Right forelimb (tissue), 1 donor: ENCODE data around the gene TMEM109.

Source experiments
- DNase-seq: peaks from one replicate; pipeline ENCODE4 v3.0.0-alpha.2; 2018

The TMEM109 gene

GRCh38 chr11:60912223-60912850 lies 1.6 kb upstream of the TMEM109 start:
- no peak for DNase-seq

GRCh38 chr11:60912851-60913528 lies 968 bp upstream of the TMEM109 start:
- no peak for DNase-seq

- peak; percentile 77 for DNase-seq
These were observed 782 bp downstream of the TMEM109 start for GRCh38 chr11:60914633-60915247.

GRCh38 chr11:60915248-60915914 lies 1.4 kb downstream of the TMEM109 start:
- no peak for DNase-seq

GRCh38 chr11:60916669-60917206 lies 2.8 kb downstream of the TMEM109 start:
- DNase-seq: no peak

GRCh38 chr11:60917267-60917666 lies 3.3 kb downstream of the TMEM109 start:
- DNase-seq: no peak

GRCh38 chr11:60918251-60918938 lies 4.4 kb downstream of the TMEM109 start:
- DNase-seq: no peak

GRCh38 chr11:60918939-60919265 lies 4.9 kb downstream of the TMEM109 start:
- no peak for DNase-seq

GRCh38 chr11:60919320-60919719 lies 5.4 kb downstream of the TMEM109 start:
- DNase-seq: no peak

- DNase-seq: no peak
These were observed 6.0 kb downstream of the TMEM109 start for GRCh38 chr11:60919956-60920355.

GRCh38 chr11:60921259-60921658 lies 7.3 kb downstream of the TMEM109 start:
- DNase-seq: no peak

- DNase-seq: no peak
These were observed 7.9 kb downstream of the TMEM109 start for GRCh38 chr11:60921777-60922335.

- DNase-seq: no peak
These were observed 8.9 kb downstream of the TMEM109 start for GRCh38 chr11:60922906-60923305.

GRCh38 chr11:60923326-60923725 lies 9.4 kb downstream of the TMEM109 start:
- DNase-seq: no peak

GRCh38 chr11:60923800-60924109 lies 9.8 kb downstream of the TMEM109 start:
- no peak for DNase-seq

- DNase-seq: peak; percentile 81
These were observed 10.3 kb downstream of the TMEM109 start, which contains the start of gene TMEM132A for GRCh38 chr11:60924110-60924905. TMEM132A (plus strand) TSS chr11:60924460; CDS start chr11:60924634, 174 bp downstream.

- no peak for DNase-seq
These were observed 11.2 kb downstream of the TMEM109 start for GRCh38 chr11:60924906-60925853.

GRCh38 chr11:60925868-60926267 lies 11.9 kb downstream of the TMEM109 start:
- DNase-seq: no peak

GRCh38 chr11:60926500-60926899 lies 12.5 kb downstream of the TMEM109 start:
- no peak for DNase-seq

GRCh38 chr11:60927061-60927592 lies 13.2 kb downstream of the TMEM109 start:
- DNase-seq: no peak
